Central memory CD8-positive, alpha-beta T cell (primary cell): ENCODE measurements around the gene TMEM126A.
"Not testable (repeated sequence)": the region's sequence is repeated elsewhere in the genome, so short reads cannot be mapped to it uniquely, and the experiment has no call there.

Experiments used
- ATAC-seq: fragments of 150-1000 bp; cut with Tn5 transposase; replicated peaks from 2 replicates; pipeline ENCODE4 v1.10.0; 2022; ENCODE audit warnings: mild to moderate bottlenecking, moderate FRiP score, moderate number of reproducible peaks; ENCODE audit not compliant: poor library complexity, severe bottlenecking; ENCODE audit errors: extremely low read depth
- DNase-seq, 2 donors: peaks; one replicate each; pipeline ENCODE4 v3.0.0; 2021; ENCODE audit warnings: low spot score in 2 of 2
- H3K27ac Mint-ChIP-seq: one replicate; pipeline ENCODE4 v1.8.0; 2022; ENCODE audit warnings: low read depth, mild to moderate bottlenecking, moderate library complexity, mixed read lengths
- H3K27me3 Mint-ChIP-seq: one replicate; pipeline ENCODE4 v1.8.0; 2022; ENCODE audit warnings: mixed read lengths
- H3K36me3 Mint-ChIP-seq: one replicate; pipeline ENCODE4 v1.8.0; 2022; ENCODE audit warnings: mild to moderate bottlenecking, moderate library complexity, mixed read lengths; ENCODE audit not compliant: insufficient read depth
- H3K4me1 Mint-ChIP-seq: one replicate; pipeline ENCODE4 v1.8.0; 2022; ENCODE audit warnings: mixed read lengths
- H3K4me3 Mint-ChIP-seq: one replicate; pipeline ENCODE4 v1.8.0; 2022; ENCODE audit warnings: mild to moderate bottlenecking, moderate library complexity, mixed read lengths
- H3K9me3 Mint-ChIP-seq: one replicate; pipeline ENCODE4 v1.8.0; 2022; ENCODE audit warnings: mixed read lengths

TMEM126A gene

DNA sequence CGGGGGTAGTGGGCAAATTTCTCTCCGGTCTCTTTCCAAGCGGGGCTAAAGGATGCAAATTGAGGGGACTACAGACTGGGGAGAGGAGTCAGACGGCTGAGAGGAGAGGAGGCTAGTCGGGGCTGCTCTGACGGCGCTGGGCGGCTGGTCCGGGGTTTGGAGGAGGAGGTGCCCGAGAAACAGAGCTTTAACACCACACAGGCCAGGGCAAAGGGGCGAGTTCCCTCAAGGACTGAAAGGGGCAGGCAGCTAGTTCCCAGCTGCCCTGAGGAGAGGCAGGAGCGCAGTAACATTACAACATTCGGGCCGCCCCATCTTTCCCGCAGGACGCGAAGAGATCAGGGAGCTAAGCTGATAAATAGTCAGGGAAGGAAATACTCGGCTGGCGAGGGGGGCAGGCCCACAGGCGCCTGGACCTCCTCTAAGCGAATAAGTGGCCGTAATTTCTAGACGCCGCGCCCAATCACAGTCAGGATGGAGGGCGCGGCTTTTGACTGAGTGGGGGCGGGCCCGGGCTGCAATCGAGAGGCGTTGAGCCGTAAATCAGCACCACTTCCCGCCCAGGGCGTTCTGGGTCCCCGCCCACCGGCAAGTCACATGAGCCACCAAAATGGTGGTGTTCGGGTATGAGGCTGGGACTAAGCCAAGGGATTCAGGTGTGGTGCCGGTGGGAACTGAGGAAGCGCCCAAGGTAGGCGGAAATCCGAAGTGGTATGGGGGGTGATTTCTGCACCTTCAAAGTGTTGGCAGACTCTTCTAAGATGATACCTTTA lies 19.6 kb upstream of the TMEM126A start, which contains the start of gene TMEM126B:
TSS of gene TMEM126B (plus strand) at position 596 of the 773 bp plus-strand sequence. CDS start at position 611, 15 bp downstream.
- ATAC-seq, result peak; percentile 99
- peaks cover 33% of the 10 kb centered on the region for H3K4me1 Mint-ChIP-seq
- no peaks in the 10 kb centered on the region for H3K27me3 Mint-ChIP-seq
- H3K27ac Mint-ChIP-seq, result peak within 1 kb of the TSS; percentile 98
- H3K36me3 Mint-ChIP-seq, result peaks cover 19% of the 10 kb centered on the region
- peak within 1 kb of the TSS; percentile 99 for H3K4me3 Mint-ChIP-seq
- no peaks in the 10 kb centered on the region for H3K9me3 Mint-ChIP-seq
- DNase-seq, result peak; percentile 89 to 91

DNA sequence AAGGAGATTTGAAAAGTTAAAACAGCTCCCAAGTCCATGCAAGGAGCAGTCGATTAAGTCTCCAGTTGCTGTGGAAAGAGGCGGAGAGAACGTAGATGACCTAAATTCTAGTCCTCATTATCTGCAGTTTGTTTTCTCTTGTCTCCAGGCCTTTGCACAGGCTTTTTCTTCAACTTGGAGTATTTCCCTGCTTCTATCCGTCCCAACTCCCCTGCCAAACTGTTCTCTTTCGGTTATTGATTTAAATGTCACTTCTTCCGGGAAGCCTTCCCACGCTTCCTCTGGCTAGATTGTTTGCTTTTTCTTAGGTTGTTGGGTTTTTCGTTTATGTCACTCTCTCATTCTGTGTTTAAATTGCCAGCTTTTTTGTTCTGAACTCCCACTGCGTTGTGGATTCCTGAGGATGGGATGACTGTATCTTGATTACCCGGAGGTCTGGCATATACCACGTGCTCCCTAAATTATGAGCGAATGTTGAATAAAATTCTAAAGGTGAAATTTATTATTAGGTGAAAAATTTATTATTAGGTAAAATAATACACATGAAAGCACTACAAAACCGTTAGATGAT lies 18.9 kb upstream of the TMEM126A start:
- peak overlapping the region; percentile 99 for H3K4me3 Mint-ChIP-seq
- H3K36me3 Mint-ChIP-seq, result peaks cover 21% of the 10 kb centered on the region
- peak overlapping the region; percentile 98 for H3K27ac Mint-ChIP-seq
- peak; percentile 2 for ATAC-seq
- peaks cover 33% of the 10 kb centered on the region for H3K4me1 Mint-ChIP-seq
- no peaks in the 10 kb centered on the region for H3K9me3 Mint-ChIP-seq
- DNase-seq, result no peak
- H3K27me3 Mint-ChIP-seq, result no peaks in the 10 kb centered on the region

DNA sequence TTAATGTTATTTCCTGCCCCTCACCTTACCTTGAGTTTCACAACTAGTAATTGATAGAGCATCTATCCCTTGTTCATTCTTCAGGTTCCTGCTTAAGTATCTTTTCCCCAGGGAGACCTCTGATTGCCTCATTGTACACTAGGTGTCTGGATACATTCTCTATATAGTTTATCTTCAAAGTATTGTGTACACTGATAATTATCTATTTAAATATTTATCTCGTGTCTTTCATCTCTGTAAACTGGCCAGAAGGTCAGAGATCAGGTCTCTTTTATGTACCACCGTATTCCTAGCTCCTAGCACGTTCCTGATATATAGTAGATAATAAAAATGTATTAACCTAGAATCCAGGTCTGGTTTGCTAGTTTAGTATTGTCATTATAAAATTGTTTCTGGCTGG lies 13.0 kb upstream of the TMEM126A start:
- no peak for DNase-seq
- ATAC-seq, result no peak
- Mint-ChIP-seq H3K4me3 (no peak overlapping the region), H3K36me3 (peaks cover 31% of the 10 kb centered on the region), H3K27ac (no peak overlapping the region), H3K9me3 (no peaks in the 10 kb centered on the region), H3K27me3 (no peaks in the 10 kb centered on the region), H3K4me1 (peaks cover 6% of the 10 kb centered on the region)

DNA sequence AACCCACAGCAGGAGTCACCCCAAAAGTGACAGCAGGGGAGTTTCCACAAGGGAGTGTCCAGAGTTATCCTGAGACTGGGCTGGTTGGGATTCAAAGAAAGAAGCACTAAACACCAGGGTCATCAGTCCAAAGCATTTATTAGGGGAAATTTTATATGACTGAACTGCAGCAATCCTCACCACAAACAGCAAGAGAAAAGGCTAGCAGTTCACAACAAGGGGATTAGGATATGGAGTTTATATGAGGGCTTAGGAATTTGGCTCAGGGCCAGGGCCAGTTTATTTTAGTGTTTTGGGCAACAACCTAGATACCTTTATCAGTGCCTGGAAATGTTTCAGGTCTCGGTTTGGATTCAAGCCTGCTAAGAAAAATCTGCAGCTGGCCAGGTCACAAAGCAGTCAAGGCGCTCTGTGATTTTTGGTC lies 4.6 kb upstream of the TMEM126A start:
- DNase-seq, result no peak
- no peak for ATAC-seq
- Mint-ChIP-seq H3K4me3 (no peak overlapping the region), H3K27ac (no peak overlapping the region), H3K36me3 (peaks cover 9% of the 10 kb centered on the region), H3K4me1 (peaks cover 13% of the 10 kb centered on the region), H3K9me3 (no peaks in the 10 kb centered on the region), H3K27me3 (peaks cover 43% of the 10 kb centered on the region)

DNA sequence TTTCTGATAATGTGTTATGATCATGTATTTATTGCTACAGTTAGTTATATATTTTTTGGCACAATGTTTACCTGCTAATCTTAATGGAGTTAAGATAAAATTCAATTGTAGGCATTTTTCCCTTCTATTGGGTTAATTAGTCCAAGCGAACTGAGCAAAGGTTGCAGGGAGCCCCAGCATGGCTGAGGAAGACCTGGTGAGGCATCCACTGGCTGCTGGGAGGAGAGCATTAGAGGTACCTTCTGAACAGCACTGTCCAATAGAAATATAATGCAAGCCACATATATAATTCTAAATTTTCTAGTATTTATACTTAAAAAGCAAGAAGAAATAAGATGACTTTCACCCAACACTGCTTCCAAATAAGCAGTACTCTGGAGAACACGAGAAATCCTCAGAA lies 689 bp upstream of the TMEM126A start:
- peaks cover 35% of the 10 kb centered on the region for H3K27me3 Mint-ChIP-seq
- ATAC-seq, result no peak
- no peak for DNase-seq
- H3K27ac Mint-ChIP-seq, result peak overlapping the region; percentile 93
- H3K9me3 Mint-ChIP-seq, result no peaks in the 10 kb centered on the region
- H3K4me3 Mint-ChIP-seq, result peak overlapping the region; percentile 90
- peaks cover 12% of the 10 kb centered on the region for H3K36me3 Mint-ChIP-seq
- H3K4me1 Mint-ChIP-seq, result peaks cover 33% of the 10 kb centered on the region

DNA sequence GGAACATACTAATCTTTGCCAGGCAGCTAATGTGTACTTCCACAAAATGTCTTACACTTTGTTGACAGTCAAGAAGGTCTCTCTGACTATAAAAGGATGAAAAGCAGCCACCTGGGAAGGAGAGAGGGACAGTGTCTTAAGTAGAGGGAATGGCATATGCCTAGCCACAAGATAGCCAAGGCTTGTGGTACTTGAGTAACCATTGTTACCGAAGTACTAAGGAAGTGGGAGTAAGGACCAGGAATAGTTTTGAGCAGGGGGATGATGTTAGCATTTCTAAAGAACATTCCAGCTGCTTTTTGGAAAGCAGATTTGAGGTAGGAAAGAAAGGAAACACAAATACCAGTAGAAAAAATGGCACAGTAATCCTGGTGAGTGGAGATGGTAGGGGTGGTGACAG lies 3.4 kb downstream of the TMEM126A start:
- H3K4me1 Mint-ChIP-seq, result peaks cover 42% of the 10 kb centered on the region
- no peaks in the 10 kb centered on the region for H3K9me3 Mint-ChIP-seq
- DNase-seq, result no peak
- peaks cover 26% of the 10 kb centered on the region for H3K36me3 Mint-ChIP-seq
- H3K27me3 Mint-ChIP-seq, result no peaks in the 10 kb centered on the region
- no peak overlapping the region for H3K4me3 Mint-ChIP-seq
- ATAC-seq, result no peak
- peak overlapping the region; percentile 12 for H3K27ac Mint-ChIP-seq

DNA sequence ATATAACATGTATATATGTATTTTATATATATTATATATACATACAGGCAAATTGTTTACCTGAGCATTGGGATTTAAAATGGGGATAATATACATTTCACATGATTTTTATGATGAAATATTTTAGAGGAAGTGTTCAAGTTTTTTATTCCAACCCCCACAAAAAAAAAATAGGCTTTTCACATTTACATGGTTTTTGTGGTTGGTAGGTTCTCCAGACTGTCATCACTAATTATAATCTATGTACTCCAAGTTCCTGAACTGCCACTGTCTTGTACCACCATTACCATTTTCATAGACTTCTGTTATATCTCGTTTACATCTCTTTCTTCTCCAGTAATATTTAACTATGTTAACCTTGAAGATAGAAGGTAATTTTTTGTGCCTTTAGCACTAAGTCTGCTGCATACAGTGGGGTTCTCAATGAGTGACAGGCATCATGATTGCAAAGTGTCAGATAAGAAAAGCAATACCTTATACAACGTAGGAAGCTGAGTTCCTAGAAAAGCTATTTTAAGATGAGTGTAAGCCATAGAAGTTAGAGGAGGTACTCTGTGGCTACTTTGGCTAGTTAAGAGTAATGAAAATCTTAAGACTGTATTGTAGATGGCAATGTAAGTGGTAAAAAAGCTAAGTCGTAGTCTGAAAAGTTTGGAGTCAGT lies 5.2 kb downstream of the TMEM126A start:
- ATAC-seq (no peak), DNase-seq (no peak)
- Mint-ChIP-seq H3K27me3 (no peaks in the 10 kb centered on the region), H3K27ac (no peak overlapping the region), H3K9me3 (no peaks in the 10 kb centered on the region), H3K4me1 (peaks cover 36% of the 10 kb centered on the region), H3K36me3 (peaks cover 35% of the 10 kb centered on the region), H3K4me3 (no peak overlapping the region)

DNA sequence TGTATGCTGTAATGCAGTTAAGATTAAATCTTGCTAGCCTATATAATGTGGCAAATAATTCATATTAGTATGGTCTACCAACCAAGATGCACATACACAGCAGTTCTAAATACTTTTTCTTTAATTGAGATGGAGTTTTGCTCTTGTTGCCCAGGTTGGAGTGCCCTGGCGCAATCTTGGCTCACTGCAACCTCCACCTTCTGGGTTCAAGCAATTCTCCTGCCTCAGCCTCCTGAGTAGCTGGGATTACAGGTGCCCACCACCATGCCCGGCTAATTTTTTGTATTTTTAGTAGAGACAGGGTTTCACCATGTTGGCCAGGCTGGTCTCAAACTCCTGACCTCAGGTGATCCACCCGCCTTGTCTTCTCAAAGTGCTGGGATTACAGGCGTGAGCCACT lies 6.6 kb downstream of the TMEM126A start:
- not testable (repeated sequence) for DNase-seq, H3K27me3 Mint-ChIP-seq, H3K27ac Mint-ChIP-seq, H3K4me3 Mint-ChIP-seq, ATAC-seq, H3K9me3 Mint-ChIP-seq
- H3K36me3 Mint-ChIP-seq, result peaks cover 43% of the 10 kb centered on the region
- peaks cover 32% of the 10 kb centered on the region for H3K4me1 Mint-ChIP-seq

DNA sequence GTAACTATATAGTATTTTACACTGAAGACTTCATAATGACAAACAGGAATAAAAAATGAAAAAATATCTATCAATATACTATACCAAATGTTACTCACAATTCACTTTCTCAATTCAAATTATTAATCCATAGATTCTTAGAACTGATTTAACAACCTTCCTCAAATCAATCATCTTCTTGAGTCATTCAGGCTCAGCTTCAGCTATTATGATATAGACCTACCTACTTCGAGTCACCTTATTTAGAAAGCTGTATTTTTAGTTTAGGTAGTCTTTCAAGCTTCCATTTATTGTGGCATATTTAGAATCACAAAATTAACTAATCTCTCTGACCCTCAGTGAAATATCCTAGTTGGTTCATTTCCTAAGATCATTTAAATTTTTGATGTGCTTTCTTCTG lies 9.0 kb downstream of the TMEM126A start:
- H3K4me3 Mint-ChIP-seq, result no peak overlapping the region
- ATAC-seq (no peak), DNase-seq (no peak)
- H3K27me3 Mint-ChIP-seq, result no peaks in the 10 kb centered on the region
- H3K36me3 Mint-ChIP-seq, result peaks cover 59% of the 10 kb centered on the region
- no peaks in the 10 kb centered on the region for H3K9me3 Mint-ChIP-seq
- peak overlapping the region; percentile 33 for H3K27ac Mint-ChIP-seq
- H3K4me1 Mint-ChIP-seq, result peaks cover 39% of the 10 kb centered on the region

DNA sequence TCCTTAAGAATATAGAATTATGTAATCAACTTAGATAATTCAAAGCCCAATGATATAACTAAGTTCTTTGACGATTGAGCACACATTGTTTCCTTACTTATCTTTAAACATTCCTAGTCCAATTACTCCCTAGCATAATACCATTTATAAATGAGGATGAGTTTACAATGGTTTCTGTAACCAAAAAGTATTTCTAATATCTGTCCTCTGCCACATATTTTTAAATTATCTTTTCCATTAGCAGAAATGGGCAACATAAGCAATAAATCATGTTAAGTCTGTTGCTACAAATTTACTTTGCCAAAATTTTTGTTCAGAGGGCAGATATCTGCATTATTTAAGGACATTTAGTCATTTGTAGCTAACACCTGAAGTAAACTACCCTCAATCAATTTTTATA lies 10.4 kb downstream of the TMEM126A start:
- DNase-seq, result no peak
- H3K27ac Mint-ChIP-seq, result no peak overlapping the region
- H3K4me1 Mint-ChIP-seq, result peaks cover 39% of the 10 kb centered on the region
- no peaks in the 10 kb centered on the region for H3K27me3 Mint-ChIP-seq
- no peak overlapping the region for H3K4me3 Mint-ChIP-seq
- ATAC-seq, result no peak
- peaks cover 68% of the 10 kb centered on the region for H3K36me3 Mint-ChIP-seq
- H3K9me3 Mint-ChIP-seq, result no peaks in the 10 kb centered on the region

DNA sequence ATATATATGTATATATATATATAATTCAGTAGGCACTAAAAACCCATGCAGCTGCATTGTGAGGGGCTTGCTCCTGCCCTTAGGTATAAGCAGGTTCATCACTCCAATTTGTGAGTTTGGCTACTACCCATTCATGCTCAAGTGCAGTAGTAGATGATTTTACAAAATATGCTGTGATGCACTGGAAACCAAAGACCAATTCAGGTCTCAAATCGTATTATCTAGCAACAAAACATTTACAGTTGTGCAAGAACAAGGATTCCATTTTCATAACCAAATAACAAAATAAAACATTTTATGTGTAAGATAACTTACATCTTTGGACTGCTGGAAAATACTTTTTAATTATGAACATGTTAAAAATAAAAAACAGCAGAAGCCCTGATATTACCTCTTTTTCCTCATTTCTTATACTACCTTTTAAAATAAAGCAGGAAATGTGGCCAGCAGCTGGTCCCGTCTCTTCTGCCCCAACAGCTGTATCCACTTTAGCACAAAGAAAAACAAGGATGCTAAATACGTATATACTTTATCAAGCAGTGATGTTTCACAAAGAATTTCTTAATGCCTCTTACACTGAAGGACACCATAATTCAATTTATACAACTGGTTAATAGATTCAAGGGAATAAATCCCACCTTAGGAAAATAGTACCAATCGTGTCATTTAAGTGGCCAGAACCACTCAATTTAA lies 14.4 kb downstream of the TMEM126A start:
- ATAC-seq (no peak), DNase-seq (no peak)
- Mint-ChIP-seq H3K36me3 (peaks cover 67% of the 10 kb centered on the region), H3K9me3 (no peaks in the 10 kb centered on the region), H3K27ac (peak overlapping the region; percentile 100), H3K4me3 (peak overlapping the region; percentile 98), H3K4me1 (peaks cover 58% of the 10 kb centered on the region), H3K27me3 (no peaks in the 10 kb centered on the region)

DNA sequence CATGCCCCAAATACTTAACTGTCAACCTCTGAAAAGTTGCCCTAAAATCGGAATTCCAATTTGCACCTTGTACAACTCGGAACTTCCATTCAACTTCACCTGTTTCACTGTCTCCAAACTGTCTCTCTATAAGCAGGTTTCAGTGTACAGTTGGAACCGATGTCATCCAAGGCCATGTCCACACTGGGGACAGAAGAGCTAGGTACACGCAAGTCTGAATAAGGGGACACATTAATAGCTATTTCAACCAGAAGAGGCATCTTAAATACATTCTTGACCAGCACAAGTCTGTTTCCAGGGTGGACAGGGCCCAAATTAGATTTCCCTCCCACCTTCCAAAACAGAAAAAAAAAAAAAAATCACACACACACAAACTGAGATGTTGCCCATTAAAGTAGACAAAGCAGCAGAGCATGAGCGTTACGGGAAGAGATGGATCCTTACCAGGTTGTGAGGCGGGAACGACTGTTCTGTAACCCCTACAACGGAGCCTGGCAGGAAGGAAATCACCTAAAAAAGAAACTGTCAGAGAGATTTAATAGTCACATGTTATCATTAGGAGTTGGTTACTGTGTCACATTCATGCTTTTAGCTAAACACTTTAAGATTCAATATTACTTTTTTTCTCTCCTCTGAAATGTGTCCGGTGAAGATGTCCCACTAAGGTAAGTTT lies 15.4 kb downstream of the TMEM126A start:
- Mint-ChIP-seq H3K27ac (peak overlapping the region; percentile 100), H3K9me3 (no peaks in the 10 kb centered on the region), H3K27me3 (no peaks in the 10 kb centered on the region), H3K4me3 (peak overlapping the region; percentile 98), H3K4me1 (peaks cover 57% of the 10 kb centered on the region), H3K36me3 (peaks cover 62% of the 10 kb centered on the region)
- ATAC-seq (peak; percentile 35), DNase-seq (no peak)
